Ovary (tissue), 3 donors: ENCODE data around the gene GOLGA2.

Experiments used
- EP300 ChIP-seq: sonication (generic); formaldehyde crosslinking; IDR thresholded peaks from one replicate; pipeline ENCODE4 v1.6.1; 2017; ENCODE audit warnings: antibody characterized with exemption
- POLR2A ChIP-seq: fragments of 450-650 bp; IDR thresholded peaks from one replicate; pipeline ENCODE4 v1.6.1; 2017; ENCODE audit warnings: antibody characterized with exemption, mild to moderate bottlenecking, moderate library complexity
- TF ChIP-seq, protein P1 (sequence below), 3 donors: fragments of 450-650 bp in 2 of 3; fragments of 200-600 bp in 1 of 3; IDR thresholded peaks; one replicate each; pipeline versions ENCODE4 v1.5.1 to v1.8.0; 2016 to 2022; ENCODE audit warnings: antibody characterized with exemption in 3 of 3, mild to moderate bottlenecking in 1 of 3
- donor health status: DM: no; HTN: no; CAD: no.

DNA sequence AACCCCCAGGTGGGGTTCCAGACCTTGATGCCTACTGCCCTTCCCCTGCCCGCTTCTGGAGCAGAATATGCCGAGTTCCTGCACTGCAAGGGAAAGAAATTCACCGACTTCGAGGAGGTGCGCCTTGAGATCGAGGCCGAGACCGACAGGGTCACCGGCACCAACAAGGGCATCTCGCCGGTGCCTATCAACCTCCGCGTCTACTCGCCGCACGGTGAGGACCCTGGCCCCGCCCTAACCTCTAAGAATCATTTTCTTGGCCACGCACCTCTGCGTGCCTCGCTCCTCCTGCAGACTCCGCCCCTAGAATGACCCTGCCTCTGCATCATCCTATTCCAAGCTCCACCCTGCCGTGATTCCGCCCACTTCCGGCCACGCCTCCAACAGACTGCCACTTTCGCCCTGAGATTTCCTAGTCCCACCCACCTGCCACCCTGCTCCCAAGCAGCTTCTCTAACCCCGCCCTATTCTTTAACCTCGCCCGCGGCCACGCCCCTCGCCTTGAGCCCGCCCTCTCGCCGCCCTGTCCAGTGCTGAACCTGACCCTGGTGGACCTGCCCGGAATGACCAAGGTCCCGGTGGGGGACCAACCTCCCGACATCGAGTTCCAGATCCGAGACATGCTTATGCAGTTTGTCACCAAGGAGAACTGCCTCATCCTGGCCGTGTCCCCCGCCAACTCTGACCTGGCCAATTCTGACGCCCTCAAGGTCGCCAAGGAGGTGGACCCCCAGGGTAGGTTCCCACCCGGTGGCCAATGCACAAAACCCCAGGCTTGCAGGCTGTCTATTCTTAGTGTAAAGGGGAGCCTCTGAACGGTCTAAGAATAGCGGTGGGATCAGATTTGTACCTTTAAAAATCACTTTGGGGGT lies 57.1 kb downstream of the GOLGA2 start:
- TF ChIP-seq EP300 (no peak), POLR2A (no peak)
- TF ChIP-seq, protein P1, sequence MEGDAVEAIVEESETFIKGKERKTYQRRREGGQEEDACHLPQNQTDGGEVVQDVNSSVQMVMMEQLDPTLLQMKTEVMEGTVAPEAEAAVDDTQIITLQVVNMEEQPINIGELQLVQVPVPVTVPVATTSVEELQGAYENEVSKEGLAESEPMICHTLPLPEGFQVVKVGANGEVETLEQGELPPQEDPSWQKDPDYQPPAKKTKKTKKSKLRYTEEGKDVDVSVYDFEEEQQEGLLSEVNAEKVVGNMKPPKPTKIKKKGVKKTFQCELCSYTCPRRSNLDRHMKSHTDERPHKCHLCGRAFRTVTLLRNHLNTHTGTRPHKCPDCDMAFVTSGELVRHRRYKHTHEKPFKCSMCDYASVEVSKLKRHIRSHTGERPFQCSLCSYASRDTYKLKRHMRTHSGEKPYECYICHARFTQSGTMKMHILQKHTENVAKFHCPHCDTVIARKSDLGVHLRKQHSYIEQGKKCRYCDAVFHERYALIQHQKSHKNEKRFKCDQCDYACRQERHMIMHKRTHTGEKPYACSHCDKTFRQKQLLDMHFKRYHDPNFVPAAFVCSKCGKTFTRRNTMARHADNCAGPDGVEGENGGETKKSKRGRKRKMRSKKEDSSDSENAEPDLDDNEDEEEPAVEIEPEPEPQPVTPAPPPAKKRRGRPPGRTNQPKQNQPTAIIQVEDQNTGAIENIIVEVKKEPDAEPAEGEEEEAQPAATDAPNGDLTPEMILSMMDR (IDR thresholded peaks at IDR 0.05) = no peak
